Loucy (cell line): Measurements from ENCODE around the gene ROBO1.

ENCODE experiments used
- H2AFZ ChIP-seq: fragments of 200-600 bp; sonication (generic); 2 replicates; pipeline ENCODE4 v1.6.0; 2016; ENCODE audit warnings: antibody characterized with exemption, mild to moderate bottlenecking, low read length, moderate library complexity
- H3F3A ChIP-seq: fragments of 200-600 bp; 2 replicates; pipeline ENCODE4 v1.6.0; 2016; ENCODE audit warnings: antibody characterized with exemption, low read depth, mild to moderate bottlenecking
- H3K27me3 ChIP-seq: fragments of 200-600 bp; sonication (generic); 2 replicates; pipeline ENCODE4 v1.6.1; 2014; ENCODE audit warnings: low read length, mild to moderate bottlenecking; ENCODE audit not compliant: insufficient read depth, poor library complexity, severe bottlenecking
- H3K36me3 ChIP-seq: fragments of 200-600 bp; sonication (generic); 2 replicates; pipeline ENCODE4 v1.6.1; 2016; ENCODE audit warnings: low read length; ENCODE audit not compliant: insufficient read depth
- H3K4me1 ChIP-seq: fragments of 200-600 bp; sonication (generic); 2 replicates; pipeline ENCODE4 v1.5.1; 2014; ENCODE audit warnings: low read length, mild to moderate bottlenecking; ENCODE audit not compliant: insufficient read depth, poor library complexity, severe bottlenecking
- H3K4me2 ChIP-seq: fragments of 200-600 bp; sonication (generic); 2 replicates; pipeline ENCODE4 v1.6.0; 2014; ENCODE audit warnings: antibody characterized with exemption, low read length, low read depth, mild to moderate bottlenecking; ENCODE audit not compliant: poor library complexity, severe bottlenecking
- H3K4me3 ChIP-seq: fragments of 200-600 bp; sonication (generic); 2 replicates; pipeline ENCODE4 v1.5.1; 2014; ENCODE audit warnings: low read length, mild to moderate bottlenecking, mixed read lengths; ENCODE audit not compliant: poor library complexity, severe bottlenecking
- H3K79me2 ChIP-seq: fragments of 200-600 bp; sonication (generic); 2 replicates; pipeline ENCODE4 v1.6.1; 2014; ENCODE audit warnings: low read length; ENCODE audit not compliant: insufficient read depth
- H3K9ac ChIP-seq: fragments of 200-600 bp; sonication (generic); 2 replicates; pipeline ENCODE4 v1.6.0; 2014; ENCODE audit warnings: mild to moderate bottlenecking, low read depth, low read length, moderate library complexity; ENCODE audit not compliant: poor library complexity, severe bottlenecking
- H3K9me2 ChIP-seq: fragments of 200-600 bp; sonication (generic); replicated peaks from 2 replicates; pipeline ENCODE4 v1.6.1; 2016; ENCODE audit warnings: low read depth, low read length, mixed read lengths
- H3K9me3 ChIP-seq: fragments of 200-600 bp; sonication (generic); 2 replicates; pipeline ENCODE4 v1.6.1; 2014; ENCODE audit warnings: mild to moderate bottlenecking, antibody characterized with exemption, low read length, low read depth; ENCODE audit not compliant: insufficient read depth
- H4K20me1 ChIP-seq: fragments of 200-600 bp; sonication (generic); 2 replicates; pipeline ENCODE4 v1.6.0; 2014; ENCODE audit warnings: antibody characterized with exemption, low read length, mild to moderate bottlenecking; ENCODE audit not compliant: insufficient read depth, poor library complexity, severe bottlenecking
- CTCF ChIP-seq: fragments of 200-600 bp; sonication (generic); conservative IDR thresholded peaks from 2 replicates; pipeline ENCODE4 v1.5.1; 2014; ENCODE audit warnings: mild to moderate bottlenecking, antibody characterized with exemption, low read length
- EZH2phosphoT487 ChIP-seq: fragments of 200-600 bp; IDR thresholded peaks from 2 replicates; pipeline ENCODE4 v1.6.1; 2018; ENCODE audit warnings: antibody characterized with exemption, mild to moderate bottlenecking, moderate library complexity, borderline replicate concordance

Gene ROBO1

DNA sequence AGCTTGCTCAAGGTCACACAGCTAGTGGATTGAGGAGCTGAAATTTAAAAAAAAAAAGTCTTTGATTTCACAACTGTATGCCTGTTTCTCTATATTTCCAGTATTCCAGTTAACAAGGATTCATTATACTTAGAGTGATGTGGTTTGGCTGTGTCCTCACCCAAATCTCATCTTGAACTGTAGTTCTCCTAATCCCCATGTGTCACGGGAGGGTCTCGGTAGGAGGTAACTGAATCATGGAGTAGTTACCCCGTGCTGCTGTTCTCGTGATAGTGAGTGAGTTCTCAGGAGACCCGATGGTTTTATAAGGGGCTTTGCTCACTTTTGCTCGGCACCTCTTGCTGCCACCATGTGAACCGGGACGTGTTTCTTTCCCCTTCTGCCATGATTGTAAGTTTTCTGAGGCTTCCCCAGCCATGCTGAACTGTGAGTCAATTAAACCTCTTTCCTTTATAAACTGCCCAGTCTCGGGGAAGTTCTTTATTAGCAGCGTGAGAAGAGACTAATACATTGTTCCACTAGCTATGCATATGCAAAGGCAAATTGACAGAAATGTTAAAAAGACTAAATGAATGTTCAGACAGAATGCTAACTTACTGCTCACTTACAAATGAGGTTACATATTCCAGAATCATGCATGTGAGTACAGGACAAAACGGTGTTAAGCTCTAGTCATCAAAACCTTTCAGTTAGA is 1101.9 kb downstream of the ROBO1 start:
- no peak overlapping the region for H3K4me2 ChIP-seq
- H3K9me3 ChIP-seq, result no peaks in the 10 kb centered on the region
- no peak for TF ChIP-seq CTCF
- TF ChIP-seq EZH2phosphoT487, result no peak
- no peaks in the 10 kb centered on the region for H3K79me2 ChIP-seq
- H2AFZ ChIP-seq, result no peak overlapping the region
- H3K9me2 ChIP-seq, result no peaks in the 10 kb centered on the region
- no peaks in the 10 kb centered on the region for H3F3A ChIP-seq
- no peak overlapping the region for H3K9ac ChIP-seq
- no peak overlapping the region for H3K4me3 ChIP-seq
- no peaks in the 10 kb centered on the region for H3K36me3 ChIP-seq
- H3K27me3 ChIP-seq, result no peaks in the 10 kb centered on the region
- no peaks in the 10 kb centered on the region for H4K20me1 ChIP-seq
- no peaks in the 10 kb centered on the region for H3K4me1 ChIP-seq

GRCh38 chr3:78665101-78665500 is 1102.7 kb downstream of the ROBO1 start:
- Histone ChIP-seq H4K20me1 (no peaks in the 10 kb centered on the region), H2AFZ (no peak overlapping the region), H3K36me3 (no peaks in the 10 kb centered on the region), H3F3A (no peaks in the 10 kb centered on the region), H3K79me2 (no peaks in the 10 kb centered on the region), H3K4me2 (no peak overlapping the region), H3K4me3 (no peak overlapping the region), H3K9ac (no peak overlapping the region), H3K27me3 (no peaks in the 10 kb centered on the region), H3K4me1 (no peaks in the 10 kb centered on the region), H3K9me3 (no peaks in the 10 kb centered on the region), H3K9me2 (no peaks in the 10 kb centered on the region)
- TF ChIP-seq CTCF, result no peak
- TF ChIP-seq EZH2phosphoT487, result no peak

- TF ChIP-seq CTCF (no peak), EZH2phosphoT487 (no peak)
These were observed 1106.8 kb downstream of the ROBO1 start for GRCh38 chr3:78660957-78661356.

More at GRCh38 chr3:78660957-78661356, 1106.8 kb downstream of the ROBO1 start:
- Histone ChIP-seq H3K4me1 (no peaks in the 10 kb centered on the region), H3K9me3 (no peaks in the 10 kb centered on the region), H3K27me3 (no peaks in the 10 kb centered on the region), H3K9ac (no peak overlapping the region), H3K4me2 (no peak overlapping the region), H3F3A (no peaks in the 10 kb centered on the region), H3K79me2 (no peaks in the 10 kb centered on the region), H4K20me1 (no peaks in the 10 kb centered on the region), H2AFZ (no peak overlapping the region), H3K9me2 (no peaks in the 10 kb centered on the region), H3K36me3 (no peaks in the 10 kb centered on the region), H3K4me3 (no peak overlapping the region)
